Measurements from ENCODE around the gene SH3BP2. TPM values are rescaled to one million over a fixed set of nuclear protein-coding genes. Genes with fewer than 3 reads are reported as not detected.

The SH3BP2 gene
- total RNA-seq, 1 donor from 2014 or later = 102 TPM

DNA sequence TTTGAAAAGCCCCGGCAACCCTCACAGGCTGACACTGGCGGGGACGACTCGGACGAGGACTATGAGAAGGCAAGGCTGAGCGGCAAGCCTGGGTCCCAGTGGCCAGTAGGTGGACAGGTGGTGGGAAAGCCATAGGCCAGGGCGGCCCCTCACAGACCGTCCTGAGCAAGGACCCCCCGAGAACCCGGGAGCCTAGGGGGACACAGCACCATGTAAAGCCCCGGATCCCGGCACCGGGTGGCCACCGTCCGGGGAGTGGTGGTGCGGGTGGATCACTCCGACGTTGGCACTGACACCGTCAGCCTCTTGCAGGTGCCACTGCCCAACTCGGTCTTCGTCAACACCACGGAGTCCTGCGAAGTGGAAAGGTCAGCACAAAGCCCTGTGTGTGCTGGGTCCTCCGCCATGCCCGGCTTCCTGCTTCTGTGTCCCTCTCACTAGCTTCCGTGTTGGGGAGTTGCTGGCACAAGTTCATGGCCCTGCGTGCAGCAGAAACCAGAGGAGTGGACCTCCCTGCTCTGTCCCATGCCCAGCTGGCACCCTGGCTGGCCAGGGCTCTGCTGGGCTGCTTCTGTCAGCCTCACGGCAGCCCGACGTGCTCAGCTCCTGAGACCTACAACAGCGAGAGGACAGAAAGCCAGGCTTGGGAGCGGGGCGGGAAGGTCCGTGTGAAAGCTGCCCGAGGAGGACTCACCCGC lies 38.9 kb downstream of the SH3BP2 start:
- Histone ChIP-seq H3K36me3 (peaks cover 97% of the 10 kb centered on the region), H3K4me3 (no peak overlapping the region), H3K9me3 (no peaks in the 10 kb centered on the region), H3K27ac (no peak overlapping the region), H3K27me3 (ENCODE audit: low read depth) (no peaks in the 10 kb centered on the region), H3K4me1 (peaks cover 22% of the 10 kb centered on the region)
- ATAC-seq = no peak
- intact Hi-C loops (cut with DNase I) = no loop called here
- peak; percentile 42 for DNase-seq
- no peak for TF ChIP-seq CTCF (IDR thresholded peaks at IDR 0.05)

GRCh38 chr4:2832309-2832980 lies 39.6 kb downstream of the SH3BP2 start:
- no peaks in the 10 kb centered on the region for H3K9me3 ChIP-seq
- H3K27ac ChIP-seq = no peak overlapping the region
- DNase-seq (peak; percentile 35), ATAC-seq (no peak)
- intact Hi-C loops (cut with DNase I) = no loop called here
- H3K27me3 ChIP-seq (ENCODE audit: low read depth) = no peaks in the 10 kb centered on the region
- peaks cover 29% of the 10 kb centered on the region for H3K4me1 ChIP-seq
- no peak overlapping the region for H3K4me3 ChIP-seq
- peaks cover 90% of the 10 kb centered on the region for H3K36me3 ChIP-seq
- TF ChIP-seq CTCF (IDR thresholded peaks at IDR 0.05) = no peak

GRCh38 chr4:2832981-2833670 lies 40.2 kb downstream of the SH3BP2 start:
- Histone ChIP-seq H3K4me3 (no peak overlapping the region), H3K36me3 (peaks cover 84% of the 10 kb centered on the region), H3K27ac (no peak overlapping the region), H3K4me1 (peaks cover 36% of the 10 kb centered on the region), H3K9me3 (no peaks in the 10 kb centered on the region), H3K27me3 (ENCODE audit: low read depth) (no peaks in the 10 kb centered on the region)
- ATAC-seq (no peak), DNase-seq (no peak)
- intact Hi-C loops (cut with DNase I) = no loop called here
- TF ChIP-seq CTCF (IDR thresholded peaks at IDR 0.05) = no peak

DNA sequence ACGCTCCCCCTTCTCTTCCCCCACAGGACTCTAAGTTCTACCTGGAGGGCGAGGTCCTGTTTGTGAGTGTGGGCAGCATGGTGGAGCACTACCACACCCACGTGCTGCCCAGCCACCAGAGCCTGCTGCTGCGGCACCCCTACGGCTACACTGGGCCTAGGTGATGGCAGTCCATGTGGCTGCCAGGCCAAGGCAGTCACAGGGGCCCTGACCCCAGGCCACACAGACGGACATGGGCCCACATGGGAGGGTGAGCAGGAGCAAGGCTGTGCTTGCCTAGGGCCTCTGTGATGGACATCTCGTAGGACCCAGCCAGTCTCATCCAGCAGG lies 40.8 kb downstream of the SH3BP2 start:
- Histone ChIP-seq H3K36me3 (peaks cover 78% of the 10 kb centered on the region), H3K27ac (peak overlapping the region; percentile 18), H3K4me3 (no peak overlapping the region), H3K4me1 (peaks cover 41% of the 10 kb centered on the region), H3K9me3 (no peaks in the 10 kb centered on the region), H3K27me3 (ENCODE audit: low read depth) (no peaks in the 10 kb centered on the region)
- TF ChIP-seq CTCF (IDR thresholded peaks at IDR 0.05) = no peak
- DNase-seq (peak; percentile 37), ATAC-seq (no peak)
- intact Hi-C loops (cut with DNase I) = no loop called here

DNA sequence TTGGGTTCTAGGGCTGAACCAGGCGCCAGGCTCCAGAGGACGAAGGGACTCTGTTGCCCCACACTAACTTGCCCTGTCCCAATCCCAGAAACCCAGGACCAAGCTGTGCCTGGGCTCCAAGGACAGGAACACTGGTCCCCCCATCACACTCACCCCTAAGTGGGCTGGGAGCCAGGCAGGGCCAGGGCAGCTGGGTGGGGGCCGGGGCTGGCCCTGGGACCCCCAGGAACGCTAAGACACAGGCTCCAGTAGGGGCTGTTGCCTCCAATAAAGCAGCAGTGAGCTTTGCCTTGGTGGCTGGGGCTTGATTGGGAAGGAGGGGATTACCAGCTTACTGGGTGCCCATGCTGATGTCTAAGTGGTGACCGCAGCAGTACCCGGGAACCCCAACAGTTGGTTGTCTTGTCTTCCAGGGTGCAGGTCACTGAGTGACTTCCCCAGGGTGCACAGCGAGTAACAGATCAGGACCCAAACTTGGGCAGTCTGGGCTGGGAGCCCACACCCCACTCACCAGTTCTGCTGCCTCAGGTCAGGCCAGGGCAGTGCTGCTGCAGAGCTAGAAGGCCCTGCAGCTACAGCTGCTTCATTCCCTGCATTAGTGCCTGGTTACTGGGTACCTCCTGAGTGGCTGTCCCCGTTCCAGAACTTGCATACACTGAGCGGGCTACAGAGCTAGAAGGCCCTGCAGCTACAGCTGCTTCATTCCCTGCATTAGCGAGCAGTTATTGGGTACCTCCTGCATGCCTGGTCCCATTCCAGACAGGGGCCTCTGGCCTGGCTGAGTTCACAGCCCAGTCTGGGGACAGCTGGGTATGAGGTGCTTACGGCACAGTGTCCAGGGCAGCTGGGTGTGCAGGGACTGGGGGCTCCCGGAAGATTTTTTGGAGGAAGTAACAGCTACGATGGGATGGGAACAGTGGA lies 41.4 kb downstream of the SH3BP2 start:
- intact Hi-C loops (cut with DNase I) = no loop called here
- Histone ChIP-seq H3K27ac (peak overlapping the region; percentile 18), H3K27me3 (ENCODE audit: low read depth) (no peaks in the 10 kb centered on the region), H3K4me1 (peaks cover 43% of the 10 kb centered on the region), H3K36me3 (peaks cover 72% of the 10 kb centered on the region), H3K9me3 (no peaks in the 10 kb centered on the region), H3K4me3 (no peak overlapping the region)
- ATAC-seq (no peak), DNase-seq (peak; percentile 28)
- TF ChIP-seq CTCF (IDR thresholded peaks at IDR 0.05) = no peak

All from lower lobe of right lung (tissue), 2 donors.